Erythroblast (primary cell): ENCODE results near the gene RAPH1.

Source experiments
- DNase-seq, 2 experiments: peaks; one replicate each; lab custom pipeline; 2025; lab: John Stamatoyannopoulos, UW
- GATA1 ChIP-seq: IDR thresholded peaks from 2 replicates; pipeline ENCODE4 v1.6.1; 2011; ENCODE audit warnings: low read depth, mild to moderate bottlenecking, control low read depth, low read length, moderate library complexity
- POLR2A ChIP-seq: IDR thresholded peaks from 2 replicates; pipeline ENCODE4 v1.6.1; 2011; ENCODE audit warnings: mild to moderate bottlenecking, low read length

Gene RAPH1

GRCh38 chr2:203492965-203493364 is 42.1 kb downstream of the RAPH1 start:
- TF ChIP-seq POLR2A (no peak), GATA1 (no peak)
- DNase-seq: no peak

DNA sequence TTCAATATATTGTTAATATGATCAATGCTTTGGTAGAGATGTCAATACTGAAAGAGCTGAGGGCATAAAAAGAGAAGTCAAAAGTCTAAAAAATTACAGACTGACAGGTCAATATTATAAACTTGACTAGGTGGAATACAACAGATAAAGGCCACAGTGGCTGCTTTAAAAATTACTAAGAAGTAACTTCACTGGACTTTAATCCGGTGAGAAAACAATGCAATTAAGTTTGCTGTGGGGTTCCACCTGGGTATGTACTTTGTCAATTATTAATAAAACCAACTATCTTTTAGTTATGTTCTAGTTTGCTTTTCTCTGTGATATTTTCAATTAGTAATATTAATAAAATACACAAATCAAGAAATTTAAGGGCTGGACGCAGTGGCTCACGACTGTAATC is 44.7 kb downstream of the RAPH1 start:
- DNase-seq: no peak
- TF ChIP-seq GATA1 (no peak), POLR2A (no peak)

- no peak for DNase-seq
- TF ChIP-seq POLR2A (no peak), GATA1 (no peak)
Measured at GRCh38 chr2:203489531-203489930, 45.6 kb downstream of the RAPH1 start.

- TF ChIP-seq GATA1 (no peak), POLR2A (no peak)
- peak; percentile 26 to 32 for DNase-seq
Measured at GRCh38 chr2:203484266-203485112, 50.6 kb downstream of the RAPH1 start.

DNA sequence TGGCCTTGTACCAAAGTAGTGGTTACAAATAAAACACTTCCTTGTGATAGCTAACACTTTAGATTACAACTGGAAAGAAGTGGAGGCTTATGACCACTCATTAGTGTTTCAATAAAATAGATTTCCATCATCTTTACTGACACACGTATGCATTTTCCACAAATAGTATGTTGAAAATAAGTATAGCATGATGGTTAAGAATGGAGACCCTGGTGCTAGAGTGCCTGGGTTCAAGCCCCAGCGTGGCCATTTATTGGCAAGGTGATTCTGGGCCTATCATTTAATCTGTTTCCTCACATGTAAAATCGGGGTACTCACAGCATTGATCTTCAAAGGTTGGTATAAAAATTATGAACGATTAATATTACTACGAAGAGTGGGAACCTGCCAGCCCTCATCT is 54.5 kb downstream of the RAPH1 start:
- TF ChIP-seq POLR2A: no peak
- TF ChIP-seq GATA1: no peak
- no peak for DNase-seq

DNA sequence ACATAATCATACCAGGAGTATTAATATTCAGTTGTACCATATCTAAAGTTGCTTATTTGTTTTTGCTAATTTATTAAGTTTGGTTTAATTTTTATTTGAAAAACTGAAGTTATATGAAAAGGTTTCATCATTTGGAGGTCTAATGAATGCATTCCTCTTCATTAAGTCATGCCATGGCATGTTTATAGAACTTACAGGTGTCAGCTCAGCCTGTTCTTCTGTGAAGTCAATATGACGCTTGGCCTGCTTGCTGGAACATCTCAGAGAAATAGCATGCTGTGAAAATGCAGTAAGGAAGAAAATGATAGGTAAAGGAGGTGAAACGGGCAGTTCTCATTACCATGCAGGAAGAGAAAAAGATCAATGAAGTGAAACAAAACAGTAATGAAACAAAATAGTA is 58.2 kb downstream of the RAPH1 start:
- no peak for DNase-seq
- TF ChIP-seq POLR2A (no peak), GATA1 (no peak)

- TF ChIP-seq GATA1 (no peak), POLR2A (no peak)
Measured at GRCh38 chr2:203471323-203471722, 63.8 kb downstream of the RAPH1 start.

DNA sequence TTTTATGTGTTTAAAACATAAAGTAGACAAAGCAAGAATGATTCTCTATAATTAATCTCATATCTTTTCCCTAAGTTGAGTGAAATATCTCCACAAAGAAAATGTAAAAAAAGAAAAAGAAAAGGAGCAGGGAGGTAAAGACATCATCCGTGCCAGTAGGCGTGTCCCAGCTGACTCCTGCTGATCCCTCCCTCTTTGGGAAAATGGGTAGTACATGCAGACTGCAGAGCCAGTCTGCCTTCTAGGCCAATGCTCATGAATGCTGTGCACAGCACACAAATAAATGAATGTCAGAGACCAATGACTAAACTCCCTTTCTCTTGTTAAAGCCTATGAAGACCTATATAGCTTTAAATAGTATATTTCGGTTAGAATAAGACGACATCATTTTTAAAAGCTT is 64.7 kb downstream of the RAPH1 start:
- TF ChIP-seq POLR2A (no peak), GATA1 (no peak)
- no peak for DNase-seq

More at GRCh38 chr2:203471323-203471722, 63.8 kb downstream of the RAPH1 start:
- DNase-seq: no peak

DNA sequence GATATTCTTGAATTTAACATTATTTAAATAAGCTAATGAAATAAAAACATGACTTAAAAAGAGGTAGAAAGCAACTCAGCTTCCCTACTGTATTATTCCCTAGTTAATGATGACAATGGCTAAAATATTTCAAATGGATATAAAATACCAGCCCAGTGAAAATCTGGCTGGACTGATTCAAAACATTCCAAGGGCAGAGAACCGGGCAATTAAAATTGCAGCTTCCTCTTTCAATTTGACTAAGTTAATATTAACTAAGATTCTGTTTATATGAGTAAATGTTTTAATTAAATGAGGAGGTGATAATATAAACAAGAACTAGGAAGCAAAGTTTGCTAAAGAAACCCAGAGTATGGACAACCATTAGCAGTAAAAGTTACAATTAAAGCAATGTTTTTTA is 65.6 kb downstream of the RAPH1 start:
- DNase-seq: no peak
- TF ChIP-seq POLR2A (no peak), GATA1 (no peak)

DNA sequence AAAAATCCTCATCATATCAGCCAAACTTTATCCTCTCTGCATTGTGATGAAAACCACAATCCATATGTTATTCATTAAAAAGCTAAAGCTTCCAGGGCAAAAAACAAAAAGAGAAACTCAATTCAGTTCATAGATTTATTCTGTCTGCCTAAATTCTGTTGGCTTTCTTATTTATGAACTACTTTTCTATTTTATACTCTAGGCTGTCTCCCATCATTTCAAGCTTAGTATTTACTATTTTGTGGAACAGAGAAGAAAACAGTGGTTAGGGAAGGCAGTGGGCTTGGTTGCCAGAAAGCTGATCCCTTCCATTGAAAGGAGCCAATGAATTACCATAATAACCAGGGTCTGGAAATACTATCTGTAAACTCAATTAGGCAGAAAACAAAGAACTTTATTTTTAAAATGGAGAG is 71.8 kb downstream of the RAPH1 start:
- no peak for DNase-seq
- no peak for TF ChIP-seq GATA1
- no peak for TF ChIP-seq POLR2A

DNA sequence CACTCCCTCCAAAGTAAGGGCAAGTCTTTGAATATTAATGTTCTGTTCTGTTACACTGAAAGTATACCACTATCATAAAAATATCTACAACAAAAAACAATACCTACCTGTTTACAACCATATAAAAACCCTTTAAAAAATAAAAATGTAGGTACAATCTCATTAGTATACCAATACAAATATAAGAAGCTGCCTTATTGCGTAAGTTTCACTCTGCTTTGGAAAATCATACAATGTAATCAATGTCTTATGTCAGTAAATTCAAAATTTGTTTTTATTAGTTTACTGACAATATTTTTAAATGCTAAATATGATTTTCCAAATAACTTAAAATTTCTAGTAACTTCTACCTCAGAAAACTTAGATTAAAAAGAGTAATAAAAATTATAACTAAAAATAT is 72.8 kb downstream of the RAPH1 start:
- no peak for DNase-seq
- TF ChIP-seq GATA1 (no peak), POLR2A (no peak)

DNA sequence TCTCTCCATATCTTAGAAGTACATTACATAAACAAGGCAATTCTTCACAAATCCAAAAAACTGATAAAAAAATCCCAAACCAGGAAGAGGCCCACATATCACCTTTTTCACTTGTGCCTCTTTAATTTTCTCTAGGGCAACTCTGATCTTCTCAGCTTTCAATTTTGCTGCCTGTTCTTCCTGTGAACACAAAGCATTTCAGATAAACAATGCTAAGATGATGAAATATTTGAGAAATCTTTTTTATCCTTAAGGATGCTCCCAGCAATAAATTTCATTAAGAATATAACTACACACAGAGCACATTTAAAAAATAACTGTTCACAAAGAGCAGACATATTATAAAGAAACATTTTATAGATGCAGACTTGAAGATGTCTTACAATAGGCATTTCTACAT is 73.4 kb downstream of the RAPH1 start:
- TF ChIP-seq POLR2A (no peak), GATA1 (no peak)

DNA sequence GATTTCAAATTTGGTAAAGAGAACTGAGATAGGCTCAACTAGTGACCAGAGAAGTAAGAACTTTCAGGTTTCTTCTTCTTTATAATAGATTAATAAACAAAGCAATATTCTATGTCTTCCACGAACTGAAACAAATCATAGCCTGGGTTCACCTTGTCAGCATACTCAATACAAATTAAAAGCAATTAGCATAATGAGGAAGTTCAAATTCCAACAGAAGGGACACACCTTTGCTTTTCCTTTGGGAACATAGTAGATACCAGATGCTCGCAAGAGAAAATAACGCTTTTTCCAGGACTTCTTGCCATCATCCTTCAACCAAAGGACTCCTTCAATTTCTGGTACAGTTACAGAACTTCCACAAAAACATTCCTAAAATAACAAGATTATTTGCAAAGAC is 79.9 kb downstream of the RAPH1 start:
- DNase-seq: no peak
- TF ChIP-seq GATA1 (no peak), POLR2A (no peak)

More for the DNA sequence above, 73.4 kb downstream of the RAPH1 start:
- DNase-seq: no peak

DNA sequence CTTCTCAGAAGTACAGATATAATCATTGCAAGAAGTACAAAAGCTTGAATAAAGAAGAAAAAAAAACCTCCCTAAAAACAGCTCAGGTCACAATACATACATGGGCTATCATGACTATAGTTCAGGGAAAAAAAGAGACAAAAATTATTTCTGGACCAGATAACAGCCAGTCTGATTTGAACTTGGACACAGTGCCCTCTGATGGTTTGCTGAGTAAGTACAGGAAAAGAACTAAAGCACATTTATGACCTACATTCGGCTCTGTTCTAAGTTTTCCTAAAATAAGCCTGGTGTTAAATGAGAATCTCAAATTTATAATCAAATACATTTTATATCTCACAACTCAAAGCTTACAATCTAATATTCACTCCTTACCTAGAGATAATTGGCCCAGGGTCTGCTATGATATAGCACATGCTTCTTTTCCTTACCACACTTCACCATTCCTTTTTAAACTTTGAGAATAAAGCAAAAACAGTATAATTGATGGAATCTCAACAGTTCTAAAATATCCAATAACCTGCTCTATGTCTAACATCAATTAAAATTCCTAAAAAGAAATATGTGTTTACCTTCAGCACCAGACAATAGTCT is 81.1 kb downstream of the RAPH1 start:
- peak; percentile 75 to 82 for DNase-seq
- TF ChIP-seq GATA1: no peak
- TF ChIP-seq POLR2A: no peak

DNA sequence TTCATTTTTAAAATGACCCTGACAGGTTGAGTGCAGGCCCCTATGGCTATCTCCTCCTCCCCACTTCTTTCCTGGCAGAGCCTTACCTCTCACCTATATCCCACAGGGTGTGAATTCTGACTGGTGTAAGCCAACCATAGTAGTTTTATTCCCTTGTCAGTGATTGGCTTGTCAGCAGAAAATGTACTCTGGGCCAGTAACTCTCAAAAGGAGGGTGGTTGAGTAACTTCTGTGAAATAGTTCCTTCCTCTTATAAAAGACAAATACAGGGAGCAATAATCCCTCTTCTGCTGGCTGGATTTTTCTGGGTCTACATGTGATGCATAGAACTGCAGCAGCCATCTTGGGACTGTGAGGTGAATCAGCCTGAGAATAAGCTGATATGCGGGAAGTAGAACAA is 83.4 kb downstream of the RAPH1 start:
- DNase-seq: no peak
- TF ChIP-seq POLR2A: no peak
- no peak for TF ChIP-seq GATA1
